ENCODE results near the gene ZNF860. TPM values are rescaled to one million over a fixed set of nuclear protein-coding genes. Genes with fewer than 3 reads are reported as not detected.

The ZNF860 gene
- total RNA-seq (2014; rRNA removed; shearing (Covaris generic)): 0.34 TPM in 1 of 2 replicates, not detected in the other

DNA sequence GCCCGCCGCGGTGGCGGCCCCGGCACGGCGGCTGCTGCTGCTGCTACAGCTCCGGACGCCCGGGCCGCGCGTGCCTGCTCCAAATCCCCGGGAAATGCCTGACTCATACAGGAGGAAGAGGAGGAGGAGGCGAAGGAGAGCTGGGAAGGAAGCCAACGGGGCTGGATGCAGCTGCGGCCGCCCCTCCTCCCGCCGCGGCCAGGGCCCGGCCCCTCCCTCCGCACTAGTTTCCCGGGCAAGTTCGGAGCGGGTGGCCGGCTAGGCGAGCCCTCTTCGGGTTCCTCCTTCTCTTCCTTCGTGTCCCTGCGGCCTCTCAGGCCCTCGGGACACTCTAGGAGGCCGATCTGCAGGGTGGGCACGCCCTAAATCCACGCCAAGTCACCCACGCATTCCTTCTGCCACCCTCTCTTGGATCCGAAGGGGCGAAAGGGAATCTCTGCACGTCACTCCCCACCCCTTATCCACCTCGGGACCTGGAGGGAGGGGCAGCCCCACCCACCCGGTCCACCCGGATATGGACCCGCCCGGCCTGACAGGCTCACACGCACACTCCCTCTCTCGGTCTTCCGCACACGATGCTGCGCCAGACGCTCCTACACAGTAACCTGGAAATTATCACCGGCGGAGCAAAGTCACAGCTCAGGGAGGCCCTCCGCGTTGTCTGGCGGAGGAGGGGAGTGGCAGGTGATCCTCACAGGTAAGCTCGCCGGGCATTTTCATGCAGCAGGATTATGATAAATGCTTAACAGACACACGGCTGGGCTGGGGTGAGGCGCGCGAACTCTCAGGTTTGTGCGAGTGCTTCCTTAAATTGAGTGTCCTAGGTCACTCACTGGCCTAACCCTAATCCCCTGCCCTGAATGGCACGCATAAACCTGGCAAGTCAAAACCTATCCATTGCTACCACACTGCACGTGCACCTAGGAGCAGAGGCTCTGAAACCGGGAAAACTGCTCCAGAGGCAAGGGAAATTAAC is at the start of gene ZNF860, which contains the start of gene OSBPL10:
ZNF860 (plus strand) TSS at position 545 of the 976 bp plus-strand sequence. CDS start 7,330 bp downstream, outside the sequence.
OSBPL10 (minus strand) TSS at position 57 of the 976 bp plus-strand sequence. CDS start 83 bp downstream, outside the sequence.
- peak; percentile 91 for DNase-seq (ENCODE audit: low read depth)

DNA sequence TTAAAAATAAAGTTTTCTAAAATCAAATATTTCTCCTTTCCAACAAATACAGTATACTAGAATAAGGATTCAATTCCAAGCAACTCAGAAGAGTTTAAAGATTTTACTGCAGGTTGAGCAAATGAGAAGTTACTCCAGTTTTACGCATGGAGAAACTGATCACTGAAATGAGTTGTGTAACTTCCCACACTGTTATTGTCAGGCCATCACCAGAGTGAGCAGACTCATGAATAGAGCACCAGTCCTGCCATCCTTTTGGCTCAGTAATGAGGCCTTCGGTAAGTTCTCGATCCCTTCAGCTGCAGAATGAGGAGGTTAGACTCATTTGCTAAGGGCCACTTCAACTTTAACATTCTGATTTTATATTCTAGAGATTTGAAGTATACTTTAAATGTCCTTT is 48.6 kb upstream of the ZNF860 start:
- no peak for DNase-seq (ENCODE audit: low read depth)

DNA sequence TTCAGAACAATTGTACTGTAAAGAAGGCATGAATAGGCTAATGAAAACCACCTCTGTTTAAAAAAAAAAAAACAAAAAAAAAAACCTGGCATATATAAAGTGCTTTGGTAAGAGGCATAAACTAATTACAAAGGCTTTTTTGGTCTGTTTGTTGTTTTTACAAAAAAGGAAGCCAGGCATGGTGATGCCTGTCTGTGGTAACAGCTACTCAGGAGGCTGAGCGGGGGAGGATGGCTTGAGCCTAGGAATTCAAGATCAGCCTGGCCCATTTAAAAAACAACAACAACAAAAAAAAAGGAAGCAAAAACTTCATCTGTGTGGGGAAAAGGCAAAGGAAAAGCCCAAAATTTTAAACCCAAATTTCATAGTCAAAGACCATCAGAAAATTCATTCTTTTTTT is 47.5 kb upstream of the ZNF860 start:
- no peak for DNase-seq (ENCODE audit: low read depth)

DNA sequence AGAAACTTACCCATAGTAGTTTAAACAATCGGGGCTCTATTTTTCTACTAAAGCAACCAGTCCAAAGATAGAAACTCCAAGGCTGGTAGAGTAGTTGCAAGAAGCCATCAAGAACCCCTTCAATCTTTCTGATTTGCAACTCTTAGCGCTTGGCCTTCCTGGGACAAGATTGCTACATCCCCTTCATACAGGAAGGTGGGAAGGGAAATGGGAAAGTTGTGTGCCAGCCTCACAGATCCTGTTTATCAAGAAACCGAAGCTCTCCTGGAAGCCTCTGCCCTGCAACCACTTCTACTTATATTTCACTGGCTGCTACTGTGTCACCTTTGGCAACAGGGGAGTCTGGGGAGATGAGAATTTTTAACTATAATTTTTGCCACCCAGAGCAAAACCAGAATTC is 46.7 kb upstream of the ZNF860 start:
- no peak for DNase-seq (ENCODE audit: low read depth)

GRCh38 chr3:31936420-31937060 is 45.0 kb upstream of the ZNF860 start:
- DNase-seq (ENCODE audit: low read depth): no peak

- no peak for DNase-seq (ENCODE audit: low read depth)
These were observed 44.3 kb upstream of the ZNF860 start for GRCh38 chr3:31937225-31937624.

DNA sequence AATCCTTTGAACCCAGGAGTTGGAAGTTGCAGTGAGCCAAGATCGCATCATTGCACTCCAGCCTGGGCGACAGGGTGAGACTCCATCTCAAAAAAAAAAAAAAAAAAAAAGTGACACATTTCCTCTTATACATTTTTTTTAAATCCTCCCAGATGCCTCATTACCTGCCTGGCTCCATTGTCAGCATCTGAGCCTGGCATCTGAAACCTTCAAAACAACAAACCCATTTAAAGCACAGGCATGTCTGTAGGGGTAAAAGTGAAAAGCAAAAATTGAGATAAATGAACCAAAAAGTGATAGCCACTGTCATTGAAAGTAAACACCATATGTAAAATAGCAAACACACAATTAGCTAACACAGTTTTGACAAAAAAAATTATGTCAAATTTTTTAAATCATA is 39.1 kb upstream of the ZNF860 start:
- no peak for DNase-seq (ENCODE audit: low read depth)

GRCh38 chr3:31943041-31943440 is 38.5 kb upstream of the ZNF860 start:
- DNase-seq (ENCODE audit: low read depth): no peak

GRCh38 chr3:31945738-31946052 is 35.9 kb upstream of the ZNF860 start:
- no peak for DNase-seq (ENCODE audit: low read depth)

DNA sequence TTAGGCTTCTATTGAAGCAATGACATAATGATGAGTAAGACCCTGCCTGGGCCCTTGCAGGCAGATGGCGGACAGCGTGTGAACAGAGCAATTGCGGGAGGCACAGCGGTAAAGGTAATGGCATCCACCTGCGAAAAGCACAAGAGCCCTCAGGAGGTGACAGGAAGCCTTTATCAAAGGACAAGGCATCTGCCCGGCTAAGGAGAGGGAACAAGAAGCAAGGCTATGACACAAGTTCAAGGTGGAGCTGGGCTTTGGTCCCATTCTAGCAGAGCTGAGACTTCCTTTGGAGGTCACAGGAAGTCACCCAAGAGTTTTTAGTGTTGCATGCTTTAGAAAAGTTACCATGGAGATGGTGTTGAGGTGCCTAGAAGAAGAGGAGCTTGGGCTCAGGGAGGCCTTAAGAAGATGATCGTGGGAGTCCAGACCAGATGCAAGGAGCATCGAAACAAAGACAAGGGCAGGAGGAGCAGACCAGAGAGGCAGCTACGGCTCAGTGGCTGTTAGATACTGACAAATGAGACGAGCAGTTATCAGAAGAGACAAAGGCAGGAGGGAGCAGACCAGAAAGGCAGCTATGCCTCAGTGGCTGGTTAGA is 35.0 kb upstream of the ZNF860 start:
- no peak for DNase-seq (ENCODE audit: low read depth)

- DNase-seq (ENCODE audit: low read depth): no peak
These were observed 34.4 kb upstream of the ZNF860 start for GRCh38 chr3:31947162-31947561.

GRCh38 chr3:31947671-31948091 is 33.9 kb upstream of the ZNF860 start:
- no peak for DNase-seq (ENCODE audit: low read depth)

GRCh38 chr3:31948280-31948679 is 33.3 kb upstream of the ZNF860 start:
- DNase-seq (ENCODE audit: low read depth): no peak

DNA sequence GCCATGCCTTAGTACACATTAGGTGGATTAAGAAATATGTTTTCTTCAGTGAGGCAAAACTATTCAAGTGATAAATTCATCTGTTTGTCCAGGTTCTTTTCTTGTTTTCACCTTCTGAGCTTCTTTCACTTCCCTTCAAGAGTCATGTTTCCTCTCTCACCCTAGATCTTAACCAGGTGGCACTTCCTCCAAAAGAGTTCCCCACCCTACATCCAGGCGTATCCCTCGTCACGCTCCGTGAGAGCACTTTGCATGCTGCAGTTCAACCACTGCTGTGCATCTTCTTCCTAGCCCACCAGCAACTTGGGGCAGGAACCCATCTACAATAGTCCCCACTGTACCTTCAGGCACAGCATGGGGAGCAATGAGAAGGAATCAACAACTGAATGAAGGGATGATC is 29.3 kb upstream of the ZNF860 start:
- DNase-seq (ENCODE audit: low read depth): no peak

GRCh38 chr3:31953091-31953490 is 28.5 kb upstream of the ZNF860 start:
- no peak for DNase-seq (ENCODE audit: low read depth)

GRCh38 chr3:31953636-31954035 is 27.9 kb upstream of the ZNF860 start:
- no peak for DNase-seq (ENCODE audit: low read depth)

- DNase-seq (ENCODE audit: low read depth): no peak
These were observed 26.0 kb upstream of the ZNF860 start for GRCh38 chr3:31955581-31955980.

GRCh38 chr3:31957106-31957505 is 24.4 kb upstream of the ZNF860 start:
- DNase-seq (ENCODE audit: low read depth): no peak

- DNase-seq (ENCODE audit: low read depth): no peak
These were observed 22.8 kb upstream of the ZNF860 start for GRCh38 chr3:31958701-31959152.

DNA sequence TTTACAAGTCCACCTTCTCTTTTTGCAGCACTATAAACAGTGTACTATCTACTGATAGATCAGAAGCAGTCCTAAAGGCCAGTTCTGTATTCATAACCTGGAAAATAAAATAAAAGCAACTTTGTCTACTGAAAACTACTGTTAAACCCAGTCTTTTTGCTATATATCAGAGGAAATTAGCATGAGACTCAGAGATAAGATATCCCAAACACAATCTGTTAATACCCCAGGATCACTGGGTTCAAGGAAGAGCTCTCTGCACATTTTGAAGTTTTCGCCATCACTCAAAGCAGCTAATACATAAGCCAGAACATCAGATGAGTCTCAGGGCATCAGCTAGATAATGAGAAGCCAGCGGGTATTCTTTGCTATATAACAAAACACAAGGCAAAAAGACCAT is 22.3 kb upstream of the ZNF860 start:
- no peak for DNase-seq (ENCODE audit: low read depth)

DNA sequence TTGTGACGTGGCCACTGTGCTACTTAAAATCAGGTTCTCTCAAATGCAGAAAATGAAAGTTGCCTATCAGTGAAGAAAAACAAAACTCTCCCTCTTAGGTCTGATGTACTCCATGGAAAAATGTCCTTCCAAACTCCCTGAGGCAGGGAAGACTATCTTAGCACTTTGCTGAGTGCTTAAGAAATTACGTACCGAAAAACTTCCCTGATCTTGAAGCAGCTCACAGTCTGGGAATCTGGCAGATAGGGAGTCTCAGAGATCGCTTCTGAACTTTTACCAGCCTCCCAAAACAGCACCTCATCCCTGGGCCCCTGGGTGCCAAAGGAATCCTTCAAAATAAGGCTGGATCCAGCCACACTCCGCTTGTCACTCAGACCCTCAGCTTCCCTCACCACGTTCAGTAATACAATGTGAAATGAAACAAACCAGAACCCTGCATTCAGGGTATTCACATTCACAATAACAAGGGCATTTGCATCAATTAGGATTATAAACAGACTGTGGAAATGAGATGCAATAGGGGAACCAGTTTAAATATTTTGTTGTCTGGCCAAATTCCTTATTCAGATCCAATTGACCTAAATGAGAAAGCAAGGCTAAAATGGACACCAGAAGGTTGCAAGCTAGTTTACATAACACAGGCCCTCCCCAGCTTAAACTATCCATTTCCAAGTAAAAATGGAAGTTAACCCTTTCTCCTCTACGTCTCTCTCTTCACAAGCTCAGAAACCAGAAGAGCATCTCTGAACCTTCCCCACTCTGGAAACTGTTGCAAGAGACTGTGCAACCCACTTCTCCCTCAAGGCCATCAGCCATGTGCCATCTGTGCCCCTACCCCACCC is 21.4 kb upstream of the ZNF860 start:
- no peak for DNase-seq (ENCODE audit: low read depth)
